ENCODE data around the gene BDH1.
"Not testable (repeated sequence)": the region's sequence is repeated elsewhere in the genome, so short reads cannot be mapped to it uniquely, and the experiment has no call there.

Gene BDH1

DNA sequence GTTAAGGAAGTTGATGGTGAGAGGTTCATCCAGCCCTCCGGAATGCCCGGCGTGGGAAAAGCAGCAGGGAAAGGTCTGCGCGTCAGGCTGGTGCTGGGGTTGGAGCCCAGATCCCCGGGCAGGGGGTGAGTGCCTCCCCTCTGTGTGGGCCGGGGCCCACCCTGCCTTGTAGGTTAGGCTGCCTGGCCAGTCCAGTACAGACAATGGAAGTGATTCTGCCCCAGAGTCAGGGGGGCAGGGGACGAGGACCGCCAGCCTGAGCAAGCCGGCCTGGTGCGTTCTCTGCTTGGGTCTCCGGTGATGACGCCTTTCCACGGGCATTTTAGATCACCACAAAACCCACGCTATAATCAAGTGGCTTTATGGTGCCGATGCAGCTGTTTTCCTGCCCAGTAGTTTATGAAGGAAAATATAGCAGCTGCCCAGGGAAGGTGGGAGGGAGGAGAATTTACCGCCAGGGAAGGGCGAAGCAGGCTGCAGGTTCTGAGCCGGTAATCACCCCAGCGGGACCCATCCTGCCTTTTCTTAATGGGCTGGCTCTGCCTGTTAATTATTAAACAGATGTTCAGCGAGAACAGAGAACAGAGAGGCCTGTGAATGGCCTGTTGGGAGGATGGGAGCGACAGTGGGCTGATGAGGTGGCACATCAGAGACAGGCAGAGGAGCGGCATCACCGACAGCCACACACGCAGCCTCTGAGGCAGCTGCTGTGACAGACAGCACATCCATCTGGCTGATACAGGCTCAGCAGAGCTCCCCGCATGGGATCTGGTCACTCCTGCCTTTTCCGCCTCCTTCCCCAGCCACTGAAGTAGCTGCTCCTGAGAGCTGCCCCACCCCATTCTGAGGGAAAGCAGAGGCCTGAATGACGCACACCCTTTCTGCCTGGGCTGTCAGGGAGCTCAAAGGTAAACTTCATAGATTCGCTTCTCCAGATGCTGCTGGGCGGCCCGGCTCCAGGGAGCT, 35.2 kb downstream of the BDH1 start:
- DNase-seq (ENCODE audit: low read depth), result peak; percentile 31

DNA sequence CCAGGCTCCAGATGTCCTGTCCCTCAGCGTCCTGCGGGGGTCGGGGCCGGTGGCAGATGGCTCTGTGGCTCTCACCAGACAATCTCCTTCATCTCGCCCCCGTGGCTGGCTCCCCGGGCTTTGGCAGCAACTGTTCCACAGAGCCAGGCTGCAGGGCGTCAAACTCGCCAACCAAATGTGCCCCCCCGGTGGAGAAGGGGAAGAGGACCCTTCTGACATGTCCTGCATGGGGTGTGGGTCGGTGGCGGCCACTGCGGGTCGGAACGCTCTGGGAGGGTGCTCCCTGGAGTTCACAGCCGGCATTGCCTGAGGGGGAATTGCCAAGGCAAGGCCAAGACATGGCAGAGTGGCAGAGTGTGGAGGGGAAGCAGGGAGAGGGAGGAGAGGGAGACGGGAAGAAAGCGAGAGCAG, 36.0 kb downstream of the BDH1 start:
- DNase-seq (ENCODE audit: low read depth), result no peak

DNA sequence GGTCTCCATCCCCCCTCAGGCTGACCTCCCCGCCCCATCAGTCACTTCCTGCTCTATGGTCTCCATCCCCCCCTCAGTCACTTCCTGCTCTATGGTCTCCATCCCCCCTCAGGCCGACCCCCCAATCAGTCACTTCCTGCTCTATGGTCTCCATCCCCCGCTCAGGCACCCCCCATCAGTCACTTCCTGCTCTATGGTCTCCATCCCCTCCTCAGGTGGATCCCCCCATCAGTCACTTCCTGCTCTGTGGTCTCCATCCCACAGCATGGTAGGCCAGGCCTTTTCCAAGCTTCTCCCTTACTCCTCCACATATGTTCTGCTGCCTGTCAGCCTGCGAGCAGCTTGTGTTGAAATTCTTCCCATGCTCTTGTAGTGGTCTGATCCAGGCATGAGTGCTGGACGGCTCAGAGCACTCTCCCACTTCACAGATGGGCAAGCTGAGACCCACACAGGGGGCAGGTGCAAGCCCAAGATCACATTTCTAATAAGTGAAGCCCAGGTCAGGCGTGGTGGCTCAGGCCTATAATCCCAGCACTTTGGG, 36.8 kb downstream of the BDH1 start:
- no peak for DNase-seq (ENCODE audit: low read depth)

DNA sequence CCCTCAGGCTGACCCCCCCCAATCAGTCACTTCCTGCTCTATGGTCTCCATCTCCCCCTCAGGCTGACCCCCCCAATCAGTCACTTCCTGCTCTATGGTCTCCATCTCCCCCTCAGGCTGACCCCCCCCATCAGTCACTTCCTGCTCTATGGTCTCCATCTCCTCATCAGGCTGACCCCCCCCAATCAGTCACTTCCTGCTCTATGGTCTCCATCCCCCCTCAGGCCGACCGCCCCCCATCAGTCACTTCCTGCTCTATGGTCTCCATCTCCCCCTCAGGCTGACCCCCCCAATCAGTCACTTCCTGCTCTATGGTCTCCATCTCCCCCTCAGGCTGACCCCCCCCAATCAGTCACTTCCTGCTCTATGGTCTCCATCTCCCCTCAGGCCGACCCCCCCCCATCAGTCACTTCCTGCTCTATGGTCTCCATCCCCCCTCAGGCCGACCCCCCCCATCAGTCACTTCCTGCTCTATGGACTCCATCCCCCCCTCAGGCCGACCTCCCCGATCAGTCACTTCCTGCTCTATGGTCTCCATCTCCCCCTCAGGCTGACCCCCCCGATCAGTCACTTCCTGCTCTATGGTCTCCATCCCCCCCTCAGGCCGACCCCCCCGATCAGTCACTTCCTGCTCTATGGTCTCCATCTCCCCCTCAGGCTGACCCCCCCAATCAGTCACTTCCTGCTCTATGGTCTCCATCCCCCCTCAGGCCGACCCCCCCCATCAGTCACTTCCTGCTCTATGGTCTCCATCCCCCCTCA, 37.7 kb downstream of the BDH1 start:
- not testable (repeated sequence) for DNase-seq (ENCODE audit: low read depth)

DNA sequence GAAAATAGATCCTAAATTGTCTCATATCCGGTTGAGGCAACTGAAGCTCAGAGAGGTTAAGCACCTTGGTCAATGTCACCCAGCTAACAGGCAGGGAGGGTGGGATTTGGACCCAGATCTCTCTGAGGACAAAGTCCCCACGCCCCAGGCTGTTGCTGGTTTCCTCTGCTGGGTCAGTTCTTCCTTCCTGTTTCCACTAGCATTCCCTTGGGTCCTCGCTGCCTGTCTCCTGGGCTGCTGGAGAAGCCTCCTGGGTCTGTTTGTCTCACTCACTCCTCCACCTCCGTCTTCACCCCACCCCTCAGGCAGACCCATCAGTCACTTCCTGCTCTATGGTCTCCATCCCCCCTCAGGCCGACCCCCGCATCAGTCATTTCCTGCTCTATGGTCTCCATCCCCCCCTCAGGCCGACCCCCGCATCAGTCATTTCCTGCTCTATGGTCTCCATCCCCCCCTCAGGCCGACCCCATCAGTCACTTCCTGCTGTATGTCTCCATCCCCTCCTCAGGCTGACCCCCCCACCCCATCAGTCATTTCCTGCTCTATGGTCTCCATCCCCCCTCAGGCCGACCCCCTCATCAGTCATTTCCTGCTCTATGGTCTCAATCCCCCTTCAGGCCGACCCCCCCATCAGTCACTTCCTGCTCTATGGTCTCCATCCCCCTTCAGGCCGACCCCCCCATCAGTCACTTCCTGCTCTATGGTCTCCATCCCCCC, 38.7 kb downstream of the BDH1 start:
- not testable (repeated sequence) for DNase-seq (ENCODE audit: low read depth)

DNA sequence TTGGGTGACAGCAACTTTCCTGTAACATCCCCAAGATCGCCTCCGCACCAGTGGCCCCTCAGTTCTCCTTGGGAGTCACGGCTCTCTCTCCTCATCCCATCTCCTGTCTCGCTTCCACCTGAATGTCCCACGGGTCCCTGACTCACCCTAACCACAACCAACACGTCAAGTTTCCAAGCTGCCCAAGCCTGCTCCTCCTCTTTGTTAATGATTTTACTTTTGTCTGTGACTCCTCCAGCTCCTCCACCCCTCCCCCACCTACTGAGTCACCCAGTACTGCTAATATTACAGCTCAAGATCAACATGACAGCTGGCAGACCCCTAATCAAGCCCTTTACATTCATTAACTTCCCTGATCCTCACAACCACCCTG, 39.3 kb downstream of the BDH1 start:
- peak; percentile 84 for DNase-seq (ENCODE audit: low read depth)

DNA sequence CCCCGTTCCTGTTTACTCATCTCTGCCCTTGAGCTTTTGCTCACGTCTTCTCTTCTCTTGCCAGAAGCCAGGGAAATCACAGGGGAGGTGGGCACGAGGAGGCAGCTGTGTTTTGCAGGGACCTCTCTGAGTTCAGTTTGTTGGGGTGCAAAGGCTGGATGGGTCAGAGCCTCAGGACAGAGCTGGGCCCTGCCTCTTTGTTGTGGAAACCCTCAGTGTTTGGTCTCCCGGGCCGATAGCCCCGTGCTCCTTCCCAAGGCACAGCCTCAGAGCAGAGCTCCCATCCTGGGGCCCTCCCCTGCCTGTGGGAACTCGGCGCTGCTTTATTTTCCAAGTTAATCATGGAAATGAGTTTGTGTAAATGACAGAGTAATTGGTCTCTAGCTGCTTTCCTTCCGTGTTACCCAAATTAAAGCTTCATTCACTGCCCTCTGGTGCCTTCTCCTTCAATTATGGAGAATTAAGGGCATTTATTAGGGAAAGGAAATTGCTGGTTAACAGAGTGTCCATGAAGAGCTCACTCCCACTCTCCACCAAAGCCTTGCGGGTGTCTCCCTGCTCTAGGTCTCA, 40.9 kb downstream of the BDH1 start:
- DNase-seq (ENCODE audit: low read depth), result no peak

DNA sequence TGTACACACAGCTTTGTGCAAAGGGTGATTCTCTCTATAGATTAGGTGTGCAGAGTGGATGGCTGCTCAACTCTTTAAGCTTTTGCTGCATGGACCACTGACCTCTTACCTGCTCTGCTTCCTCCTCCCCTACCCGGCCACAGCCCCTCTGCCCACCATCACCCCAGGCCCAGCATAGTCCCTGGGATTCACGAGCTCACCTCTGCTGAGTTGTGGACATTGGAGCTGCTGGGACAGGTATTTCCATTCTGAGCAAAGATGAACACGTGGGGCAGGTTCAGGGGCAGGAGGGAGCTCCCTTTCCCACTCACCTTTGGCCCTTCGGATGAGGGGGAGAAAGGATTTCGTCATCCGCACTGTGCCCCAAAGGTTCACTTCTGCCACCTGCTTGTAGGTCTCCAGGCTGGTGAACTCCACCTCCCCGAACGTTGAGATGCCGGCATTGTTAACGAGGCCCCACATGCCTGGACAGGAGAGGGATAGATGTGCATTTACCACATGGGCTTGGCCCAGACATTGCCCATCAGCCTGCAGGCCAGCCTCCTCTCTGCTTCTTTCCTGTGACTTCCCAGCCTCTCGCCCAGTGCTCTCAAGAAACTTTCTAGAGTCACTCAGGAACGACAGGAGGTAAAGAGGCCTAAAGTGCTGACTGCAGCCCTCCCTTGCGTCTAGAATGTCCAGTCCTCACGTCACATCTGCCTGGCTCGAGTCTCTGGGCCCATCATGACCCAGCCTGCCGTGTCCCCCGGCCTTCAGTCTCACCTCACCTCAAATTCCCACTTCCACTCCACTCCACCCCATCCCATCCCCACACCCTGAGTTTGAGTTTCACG, 41.6 kb downstream of the BDH1 start:
- no peak for DNase-seq (ENCODE audit: low read depth)

DNA sequence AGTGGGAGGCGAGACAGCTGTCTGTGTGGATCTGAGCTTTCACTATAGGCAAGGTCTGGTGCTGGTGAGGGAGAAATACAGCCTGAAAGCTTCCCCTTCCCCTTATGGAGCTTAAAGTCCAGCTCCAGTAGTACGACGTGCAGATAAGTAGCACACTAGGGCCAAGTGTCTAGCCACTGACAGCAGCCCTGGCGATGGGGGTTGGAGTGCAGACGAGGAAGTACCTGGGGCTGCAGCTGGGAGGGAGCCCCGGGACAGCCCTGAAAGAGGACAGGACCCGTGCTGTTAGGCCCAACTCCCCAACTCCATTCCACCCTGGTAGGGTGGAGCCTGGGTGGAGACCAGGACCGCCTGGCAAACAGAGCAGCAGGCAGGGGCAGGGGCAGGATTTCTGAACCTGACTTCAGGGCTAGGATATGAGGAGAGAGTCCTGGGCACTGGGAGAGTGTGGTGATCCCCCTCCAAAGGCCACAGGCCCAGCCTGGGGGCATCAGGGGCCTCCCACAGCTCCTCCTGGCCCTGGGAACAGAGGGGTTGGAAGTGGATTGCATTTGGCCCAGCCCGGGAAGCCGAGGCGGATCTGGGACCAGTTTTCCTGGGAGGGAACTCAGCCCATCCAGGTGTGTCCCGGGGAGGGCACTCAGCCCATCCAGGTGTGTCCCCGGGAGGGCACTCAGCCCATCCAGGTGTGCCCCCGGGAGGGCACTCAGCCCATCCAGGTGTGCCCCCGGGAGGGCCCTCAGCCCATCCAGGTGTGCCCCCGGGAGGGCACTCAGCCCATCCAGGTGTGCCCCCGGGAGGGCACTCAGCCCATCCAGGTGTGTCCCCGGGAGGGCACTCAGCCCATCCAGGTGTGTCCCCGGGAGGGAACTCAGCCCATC, 42.8 kb downstream of the BDH1 start:
- DNase-seq (ENCODE audit: low read depth), result no peak

DNA sequence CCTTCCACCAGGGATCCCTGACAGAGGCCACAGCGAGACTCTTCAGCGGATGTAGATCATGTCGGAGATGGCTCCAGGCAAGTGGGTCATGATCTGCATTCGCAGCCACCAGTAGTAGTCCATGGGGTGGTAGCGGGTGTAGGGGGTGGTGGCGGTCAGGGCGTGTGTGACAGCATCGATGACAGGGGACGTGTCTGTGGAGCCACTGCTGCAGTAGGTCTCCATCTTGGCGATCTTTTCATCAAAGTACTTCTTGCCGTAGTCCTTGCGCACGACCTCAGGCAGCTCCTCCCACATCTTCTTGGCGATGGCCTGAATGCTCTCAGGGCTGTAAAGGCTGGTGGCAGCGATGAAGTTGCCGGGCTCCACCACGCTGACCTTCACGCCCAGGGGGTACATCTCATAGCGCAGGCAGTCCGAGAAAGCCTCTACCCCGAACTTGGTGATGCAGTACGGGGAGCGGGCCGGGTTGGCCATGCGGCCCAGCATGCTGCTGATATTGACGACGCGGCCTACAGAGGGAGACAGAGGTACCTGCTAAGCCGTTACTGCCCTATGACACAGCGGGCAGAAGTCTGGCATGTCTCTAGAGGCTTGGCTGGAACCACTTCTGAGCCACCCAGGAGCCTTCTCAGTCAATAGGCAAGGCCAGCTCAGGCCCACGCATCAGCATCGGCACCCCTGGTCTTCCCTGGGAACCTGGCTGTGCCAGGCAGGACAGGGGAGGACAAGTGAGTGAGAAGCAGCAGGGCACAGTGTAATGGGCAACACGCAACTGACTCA, 43.7 kb downstream of the BDH1 start:
- DNase-seq (ENCODE audit: low read depth), result no peak

DNA sequence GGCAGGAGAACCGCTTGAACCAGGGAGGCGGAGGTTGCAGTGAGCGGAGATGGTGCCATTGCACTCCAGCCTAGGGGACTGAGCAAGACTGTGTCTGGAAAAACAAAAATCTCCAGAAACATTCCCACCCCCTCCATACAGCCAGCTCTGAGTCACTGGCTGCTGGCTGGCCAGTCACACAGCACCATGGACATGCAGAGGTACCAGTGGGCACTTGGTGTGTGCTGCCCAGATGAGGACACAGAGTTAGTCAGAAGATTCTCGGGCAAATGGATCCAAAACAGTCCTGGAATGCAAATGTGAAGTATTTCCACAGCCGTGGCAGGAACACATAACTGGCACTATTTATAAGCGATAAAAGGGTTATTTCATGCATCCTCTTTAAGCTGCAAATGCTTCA, 44.6 kb downstream of the BDH1 start:
- no peak for DNase-seq (ENCODE audit: low read depth)

DNA sequence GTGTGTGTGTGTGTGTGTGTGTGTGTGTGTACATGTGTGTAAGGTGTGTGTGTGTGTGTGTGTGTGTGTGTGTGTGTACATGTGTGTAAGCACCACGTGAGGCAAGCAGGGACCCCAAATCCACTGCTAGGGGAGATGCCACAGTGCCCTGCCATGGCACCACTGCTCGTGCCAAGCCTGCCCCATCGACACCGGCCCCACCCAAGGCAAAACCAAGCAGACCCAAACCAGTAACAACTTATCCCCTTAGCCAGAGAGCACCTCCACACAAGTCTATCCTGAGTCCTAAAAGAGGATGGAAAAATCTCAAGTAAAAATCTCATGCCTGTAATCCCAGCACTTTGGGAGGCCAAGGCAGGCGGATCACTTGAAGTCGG, 45.1 kb downstream of the BDH1 start:
- DNase-seq (ENCODE audit: low read depth), result no peak

DNA sequence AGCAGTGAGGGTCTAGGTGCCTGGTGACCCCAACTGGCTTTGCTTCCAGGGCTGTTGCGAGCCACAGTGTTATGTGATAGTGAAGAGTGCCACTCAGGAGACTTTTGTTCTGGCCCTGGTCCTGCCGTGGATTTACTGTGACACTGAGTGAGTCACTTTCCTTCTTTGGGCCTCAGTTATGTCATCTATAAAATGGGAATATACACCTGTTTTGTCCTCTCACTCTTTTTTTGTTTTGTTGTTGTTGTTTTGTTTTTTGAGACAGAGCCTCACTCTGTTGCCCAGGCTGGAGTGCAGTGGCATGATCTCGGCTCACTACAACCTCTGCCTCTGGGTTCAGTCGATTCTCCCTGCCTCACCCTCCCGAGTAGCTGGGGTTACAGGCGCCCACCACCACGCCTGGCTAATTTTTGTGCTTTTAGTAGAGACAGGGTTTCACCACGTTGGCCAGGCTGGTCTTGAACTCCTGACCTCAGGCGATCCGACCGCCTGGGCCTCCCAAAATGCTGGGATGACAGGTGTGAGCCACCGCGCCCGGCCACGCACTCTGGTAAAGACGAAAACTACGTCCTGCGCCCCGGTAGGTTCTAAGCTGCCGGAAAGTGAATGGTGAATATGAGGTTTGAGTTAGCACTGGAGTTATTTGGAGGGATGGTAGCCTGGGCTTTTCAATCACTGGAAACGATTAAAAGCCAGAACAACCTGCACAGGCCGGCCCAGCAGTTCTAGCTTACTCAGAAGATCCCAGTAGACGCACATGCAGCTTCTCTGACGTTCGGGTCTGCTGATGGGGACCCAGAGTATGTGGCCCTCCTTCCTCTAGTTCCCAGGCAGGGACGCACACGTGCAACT, 46.6 kb downstream of the BDH1 start:
- no peak for DNase-seq (ENCODE audit: low read depth)

DNA sequence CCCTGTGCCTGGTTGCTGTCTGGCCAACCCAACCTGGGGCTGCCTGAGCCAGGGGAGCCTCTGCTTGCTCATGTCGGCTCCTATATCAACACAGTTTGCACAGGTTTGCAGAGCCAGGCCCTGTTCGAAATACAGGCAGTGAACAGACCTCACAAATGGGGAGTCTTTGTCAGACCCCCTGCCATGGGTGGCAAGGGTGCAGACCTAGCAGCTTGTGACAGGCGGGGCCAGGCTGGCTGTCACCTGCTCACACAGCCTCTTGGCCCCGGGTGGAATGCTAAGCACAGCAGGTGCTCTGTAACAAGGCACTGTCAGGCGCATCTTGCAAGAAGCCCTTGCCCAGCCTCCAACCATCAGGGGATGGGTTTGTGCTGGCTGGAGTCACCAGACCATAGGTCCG, 47.3 kb downstream of the BDH1 start:
- DNase-seq (ENCODE audit: low read depth), result no peak

DNA sequence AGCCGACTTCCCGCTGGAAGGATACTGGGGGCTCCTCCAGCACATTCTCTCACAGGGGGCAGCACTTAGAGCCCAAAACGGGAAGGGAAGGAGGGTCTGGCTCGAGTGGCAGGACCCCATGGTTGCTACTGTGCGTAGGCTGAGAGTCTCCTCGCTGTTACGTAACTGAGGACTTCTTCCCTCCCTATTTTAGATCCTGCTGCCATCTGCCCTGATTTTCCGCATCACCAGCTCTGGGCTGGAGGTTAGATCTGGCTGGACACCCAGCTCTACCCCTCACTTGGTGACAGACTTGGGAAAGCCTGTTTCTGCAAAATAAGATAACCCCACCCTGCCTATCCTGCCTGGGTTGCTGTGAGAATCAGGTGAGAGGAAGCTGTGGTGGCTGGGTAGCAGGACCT, 47.7 kb downstream of the BDH1 start:
- no peak for DNase-seq (ENCODE audit: low read depth)

DNA sequence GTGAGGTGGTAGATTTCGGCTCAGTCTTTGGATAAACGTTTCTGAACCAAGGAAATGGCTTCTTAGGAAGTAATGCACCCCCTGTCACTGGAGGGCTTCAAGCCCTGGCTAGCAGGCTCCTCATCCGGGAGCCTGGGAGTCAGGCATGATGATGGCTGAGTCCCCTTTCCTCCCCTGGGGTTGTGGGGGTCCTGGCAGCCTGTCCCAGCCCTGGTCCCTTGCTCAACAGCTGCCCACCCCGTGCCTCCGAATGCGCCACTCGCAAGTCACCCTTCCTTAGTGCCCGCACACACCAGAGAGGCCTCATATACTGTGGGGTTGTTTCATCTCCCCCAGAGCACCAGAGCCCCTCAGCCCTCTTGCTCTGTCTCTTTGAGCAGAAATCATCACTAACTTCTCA, 48.2 kb downstream of the BDH1 start:
- DNase-seq (ENCODE audit: low read depth), result no peak

DNA sequence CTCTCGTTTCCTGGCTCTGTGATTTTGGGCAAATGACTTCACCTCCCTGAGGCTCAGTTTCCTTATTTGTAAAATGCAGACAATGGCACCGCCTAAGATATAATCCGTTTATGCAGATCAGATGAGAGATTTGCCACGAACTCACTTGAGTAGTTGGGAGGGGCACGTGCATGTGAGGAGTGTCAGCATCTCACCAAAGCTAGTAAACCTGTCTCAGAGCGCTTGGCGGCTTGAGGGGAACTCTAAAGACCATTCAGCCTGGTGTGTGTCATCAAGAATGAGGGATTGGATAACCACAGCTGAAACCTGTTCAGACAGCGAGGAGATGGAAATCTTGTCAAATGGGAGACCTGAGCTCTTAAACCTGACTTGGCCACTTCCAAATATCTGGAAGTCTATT, 48.7 kb downstream of the BDH1 start:
- no peak for DNase-seq (ENCODE audit: low read depth)

DNA sequence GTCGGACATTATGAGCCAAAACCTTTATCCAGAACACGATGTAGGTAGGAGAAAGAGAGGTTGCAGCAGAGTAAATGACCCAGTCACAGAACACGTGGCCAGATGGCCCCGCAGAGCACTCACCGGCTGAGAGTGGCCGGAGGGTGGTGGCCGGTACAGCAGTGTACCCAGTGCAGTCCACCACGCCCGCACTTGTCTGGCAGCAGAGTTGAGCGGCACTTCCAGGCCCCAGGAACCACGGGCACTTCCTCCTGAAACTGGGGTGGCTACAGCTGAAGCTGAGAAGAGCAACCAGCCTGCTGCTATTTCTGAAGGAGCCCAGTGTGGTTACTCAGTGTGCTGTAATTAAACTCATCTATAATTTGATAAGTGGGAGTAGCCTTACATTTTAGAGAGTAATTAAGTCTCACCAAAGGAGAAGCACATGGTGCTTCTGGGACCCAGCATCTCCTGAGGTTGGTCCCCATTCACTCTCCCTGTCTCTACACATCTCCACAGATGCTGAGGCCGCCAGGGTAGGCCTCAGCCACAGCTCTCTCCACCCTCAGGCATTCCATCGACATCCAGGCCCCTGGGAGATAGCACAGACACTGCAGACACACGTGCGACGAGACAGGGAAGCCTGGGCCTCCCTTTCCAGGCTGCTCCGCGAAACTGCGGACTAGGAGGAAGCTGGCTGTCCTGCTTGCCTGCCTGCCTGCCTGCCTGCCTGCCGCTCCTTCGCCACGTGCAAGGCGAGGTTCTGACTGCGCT, 49.8 kb downstream of the BDH1 start:
- DNase-seq (ENCODE audit: low read depth), result no peak
